Left ventricle myocardium superior (tissue), 1 donor: ENCODE measurements around the gene CHD5. TPM values are rescaled to one million over a fixed set of nuclear protein-coding genes. Genes with fewer than 3 reads are reported as not detected.
"Not testable (repeated sequence)": the region's sequence is repeated elsewhere in the genome, so short reads cannot be mapped to it uniquely, and the experiment has no call there.

Source experiments
- ATAC-seq: fragments of 200-7000 bp; cut with Tn5 transposase; one replicate; pipeline ENCODE4 v1.9.1; 2020; ENCODE audit warnings: mild to moderate bottlenecking, moderate library complexity
- DNase-seq: peaks from one replicate; pipeline ENCODE4 v3.0.0-alpha.2; 2020
- intact Hi-C: fragments of 100-400 bp; cut with micrococcal nuclease; formaldehyde crosslinking; loops from one replicate; pipeline ENCODE4 v1.11.0; 2022
- total RNA-seq: library from RNA; stranded (reverse); fragmentation: NEBNext Ultra II Directional; extraction: Animal tissue kit (Norgen Biotek cat#: 25700); gene quantifications from one replicate; pipeline ENCODE4 v1.2.1, GENCODE V29; 2021
- donor health status: DM: no; HTN: yes; CAD: no; lungs with severe emphysema.

Gene CHD5
- total RNA-seq, 1 donor from 2014 or later, result 0.12 TPM

DNA sequence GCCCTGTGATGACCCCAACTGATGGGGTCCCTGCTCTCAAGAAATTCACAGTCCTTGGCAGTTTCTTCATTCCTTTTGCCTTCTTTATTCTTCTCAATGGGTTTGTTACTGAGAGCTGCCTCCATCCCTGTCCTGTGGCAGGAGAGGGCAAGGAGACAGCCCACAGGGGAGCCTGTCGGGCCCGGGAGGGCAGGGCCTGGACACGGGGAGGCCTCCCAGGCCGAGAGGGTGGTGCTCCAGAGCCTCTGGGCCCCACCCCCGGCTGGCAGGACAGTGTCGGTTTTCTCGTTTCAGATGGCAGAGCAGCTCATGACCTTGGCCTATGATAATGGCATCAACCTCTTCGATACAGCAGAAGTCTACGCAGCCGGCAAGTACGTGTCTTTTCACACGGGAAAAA lies 98.2 kb downstream of the CHD5 start:
- intact Hi-C loops, result no loop called here
- no peak for ATAC-seq
- DNase-seq, result no peak

- intact Hi-C loops, result no loop called here
- DNase-seq (peak; percentile 51), ATAC-seq (peak; percentile 70)
Measured at GRCh38 chr1:6080469-6080868, 99.7 kb downstream of the CHD5 start.

DNA sequence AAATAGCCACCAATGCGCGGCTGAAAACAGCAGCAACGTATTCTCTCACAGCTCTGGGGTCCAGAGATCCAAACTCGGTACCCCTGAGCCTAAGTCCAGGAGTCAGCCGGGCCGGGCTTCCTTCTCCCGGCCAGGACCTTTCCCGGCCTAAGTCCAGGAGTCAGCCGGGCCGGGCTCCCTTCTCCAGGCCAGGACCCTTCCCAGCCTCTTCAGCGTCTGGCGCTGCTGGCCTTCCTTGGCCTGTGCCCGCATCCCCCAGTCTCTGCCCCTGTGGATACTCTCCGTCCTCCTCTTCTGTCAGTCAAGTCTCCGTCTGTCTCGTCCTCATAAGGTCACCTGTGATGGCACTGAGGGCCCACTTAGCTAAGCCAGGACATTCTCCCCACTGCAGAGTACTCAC lies 102.2 kb downstream of the CHD5 start:
- ATAC-seq (no peak), DNase-seq (no peak)
- intact Hi-C loops, result no loop called here

- no peak for DNase-seq
- no peak for ATAC-seq
- intact Hi-C loops, result no loop called here
Measured at GRCh38 chr1:6077506-6077905, 102.6 kb downstream of the CHD5 start.

- intact Hi-C loops, DNase-seq, ATAC-seq: not testable (repeated sequence)
Measured at GRCh38 chr1:6077061-6077460, 103.1 kb downstream of the CHD5 start.

DNA sequence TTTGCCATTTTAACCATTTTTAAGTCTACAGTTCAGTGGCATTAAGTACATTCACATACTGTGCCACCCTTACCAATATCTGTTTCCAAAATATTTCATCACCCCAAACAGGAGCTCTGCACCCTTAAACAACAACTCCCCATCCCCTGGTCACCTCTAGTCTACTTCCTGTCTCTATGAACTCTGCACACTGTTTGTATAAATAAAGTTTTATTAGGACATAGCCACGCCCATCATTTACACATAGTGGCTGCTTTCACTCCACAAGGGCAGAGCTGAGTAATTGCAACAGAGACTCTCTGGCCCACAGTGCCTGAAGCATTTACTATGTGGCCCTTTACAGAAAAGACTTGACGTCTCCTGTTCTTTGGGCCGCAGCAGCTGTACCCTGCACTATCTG lies 104.4 kb downstream of the CHD5 start:
- DNase-seq (no peak), ATAC-seq (no peak)
- intact Hi-C loops, result no loop called here

GRCh38 chr1:6074192-6074901 lies 105.8 kb downstream of the CHD5 start:
- DNase-seq, result no peak
- intact Hi-C loops, result no loop called here
- ATAC-seq, result no peak

DNA sequence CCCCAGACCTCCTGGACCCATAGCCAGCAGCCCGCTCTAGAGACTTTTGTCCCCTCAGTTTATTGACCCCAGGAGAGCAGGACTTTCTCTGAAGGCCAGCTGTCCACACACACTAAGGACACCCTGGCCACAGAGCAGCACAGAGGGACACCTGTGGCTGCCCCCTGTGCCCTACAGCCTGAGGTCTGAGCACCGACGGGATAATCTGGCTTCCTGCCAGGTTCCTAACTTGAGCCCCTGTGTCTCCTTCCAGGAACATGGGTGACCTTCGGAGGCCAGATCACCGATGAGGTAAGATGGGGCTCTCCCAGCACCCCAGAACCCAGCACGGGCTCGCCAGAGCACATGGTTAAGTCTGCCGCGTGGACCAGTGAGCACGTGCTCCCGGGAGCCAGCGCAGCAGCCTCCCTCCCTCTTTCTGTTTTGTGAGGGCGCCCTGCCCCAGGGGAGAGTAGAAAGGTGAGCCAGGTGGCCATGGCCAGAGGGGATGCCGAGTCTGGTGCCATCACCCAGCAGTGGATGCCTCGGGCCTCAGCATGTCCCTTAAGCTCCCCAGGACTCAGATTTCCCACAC lies 106.6 kb downstream of the CHD5 start:
- ATAC-seq (no peak), DNase-seq (no peak)
- intact Hi-C loops, result no loop called here

- intact Hi-C loops, result no loop called here
Measured at GRCh38 chr1:6072774-6073479, 107.2 kb downstream of the CHD5 start.

DNA sequence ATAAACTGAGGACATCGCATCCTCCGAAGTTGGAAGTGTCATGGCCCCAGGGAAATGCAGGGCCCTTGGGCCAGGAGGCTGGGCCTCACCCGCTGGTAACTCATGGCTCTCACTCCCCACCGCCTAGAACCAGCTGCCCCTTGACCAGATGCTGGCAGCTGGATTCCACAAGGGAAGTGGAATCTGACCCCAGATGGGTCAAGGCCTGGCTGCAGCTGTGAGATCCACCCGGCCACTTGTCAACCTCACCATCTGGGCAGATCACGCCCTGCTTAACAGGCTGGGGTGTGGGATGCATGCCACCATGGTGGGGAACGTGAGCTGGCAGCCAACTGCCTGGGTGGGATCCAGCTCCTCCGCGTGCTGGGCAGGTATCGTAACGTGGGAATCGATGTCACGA lies 108.9 kb downstream of the CHD5 start:
- intact Hi-C loops, result no loop called here
- ATAC-seq (no peak), DNase-seq (no peak)

More at GRCh38 chr1:6072774-6073479, 107.2 kb downstream of the CHD5 start:
- ATAC-seq, result no peak
- DNase-seq, result no peak

DNA sequence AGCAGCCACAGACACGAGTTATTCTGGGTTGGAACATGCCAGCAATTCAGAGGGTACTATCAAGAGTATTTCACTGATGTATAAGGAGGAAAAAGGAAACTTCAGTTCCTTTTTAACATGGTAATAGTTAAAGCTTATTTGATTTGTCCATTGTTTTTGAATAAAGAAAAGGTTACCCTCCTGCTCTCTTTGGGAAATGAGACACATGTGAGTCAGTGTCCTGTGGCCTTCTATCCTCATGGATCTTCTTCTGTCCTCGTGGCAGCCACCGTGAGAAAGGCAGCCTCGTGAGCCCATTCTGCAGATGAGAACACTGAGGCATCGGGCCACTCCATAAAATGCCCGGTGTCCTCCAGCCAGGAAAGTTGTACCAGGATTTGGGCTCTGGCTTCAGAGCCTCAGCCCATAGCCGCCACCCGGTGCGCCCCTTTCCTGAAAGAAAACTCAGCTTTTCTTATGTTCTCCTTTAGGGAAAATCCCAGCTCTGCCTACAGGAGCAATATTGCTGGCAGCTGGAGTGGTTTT lies 109.6 kb downstream of the CHD5 start:
- no peak for ATAC-seq
- intact Hi-C loops, result no loop called here
- no peak for DNase-seq

GRCh38 chr1:6069573-6069972 lies 110.5 kb downstream of the CHD5 start:
- no peak for ATAC-seq
- intact Hi-C loops, result no loop called here
- DNase-seq, result no peak

- intact Hi-C loops, result no loop called here
- ATAC-seq (no peak), DNase-seq (no peak)
Measured at GRCh38 chr1:6068932-6069331, 111.2 kb downstream of the CHD5 start.

GRCh38 chr1:6068073-6068472 lies 112.0 kb downstream of the CHD5 start:
- intact Hi-C loops, result no loop called here
- ATAC-seq, result no peak
- no peak for DNase-seq

- ATAC-seq (no peak), DNase-seq (no peak)
- intact Hi-C loops, result no loop called here
Measured at GRCh38 chr1:6066680-6067079, 113.4 kb downstream of the CHD5 start.

DNA sequence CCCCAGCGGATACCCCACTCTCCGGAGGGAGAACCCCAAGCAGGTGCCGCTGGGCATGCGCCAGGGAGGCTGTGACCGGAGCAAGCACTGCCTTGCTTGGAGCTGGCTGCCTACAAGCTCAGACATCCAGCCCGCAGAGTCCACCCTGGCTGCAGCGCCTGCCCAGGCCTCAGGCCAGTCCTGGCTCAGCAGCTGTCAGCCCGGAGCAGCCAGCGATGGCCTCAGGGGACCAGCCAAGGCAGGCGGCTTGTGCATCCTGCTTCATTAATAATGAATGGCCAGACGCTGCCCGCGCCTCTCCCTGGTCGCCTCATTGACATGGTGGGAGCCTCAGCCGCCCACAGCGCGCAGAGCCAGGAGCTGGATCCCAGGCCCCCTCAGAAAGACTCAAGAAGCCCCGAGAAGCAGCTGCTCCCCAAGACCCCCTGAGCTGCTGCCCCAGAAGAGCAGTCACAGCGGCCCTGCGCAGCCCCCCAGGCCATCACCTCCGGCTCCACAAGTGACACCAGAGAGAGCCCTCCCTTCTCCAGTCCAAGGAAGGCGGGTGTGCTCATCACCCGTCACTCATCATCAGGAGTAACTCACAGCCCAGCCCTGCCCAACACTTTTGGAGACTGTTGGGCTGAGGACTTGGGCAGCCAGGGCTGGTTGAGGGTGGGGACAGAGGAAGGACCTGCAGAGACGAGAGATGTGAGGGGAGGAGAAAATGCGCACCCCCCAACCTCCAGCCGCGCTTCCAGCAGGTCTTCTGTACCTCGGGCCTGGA lies 114.8 kb downstream of the CHD5 start:
- DNase-seq (peak; percentile 67), ATAC-seq (peak; percentile 73)
- intact Hi-C loops, result no loop called here

DNA sequence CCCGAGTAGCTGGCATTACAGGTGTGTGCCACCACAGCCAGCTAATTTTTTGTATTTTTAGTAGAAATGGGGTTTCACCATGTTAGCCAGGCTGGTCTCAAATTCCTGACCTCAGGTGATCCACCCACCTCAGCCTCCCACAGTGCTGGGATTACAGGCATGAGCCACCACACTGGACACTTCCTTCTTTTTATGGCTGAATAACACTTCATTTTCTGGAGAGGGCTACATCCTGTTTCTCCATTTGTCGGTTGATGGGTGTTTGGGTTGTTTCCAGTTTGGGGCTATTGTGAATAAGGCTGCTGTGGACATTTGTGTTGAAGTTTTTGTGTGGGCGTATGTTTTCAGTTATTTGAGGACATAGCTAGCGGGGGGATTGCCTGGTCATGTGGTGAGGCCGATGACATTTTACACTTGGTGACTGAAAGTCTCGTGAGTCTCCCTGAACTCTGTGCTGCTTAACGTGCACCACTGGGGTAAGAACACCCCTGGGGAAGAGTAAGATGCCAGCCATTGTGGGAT lies 116.5 kb downstream of the CHD5 start:
- intact Hi-C loops, ATAC-seq, DNase-seq: not testable (repeated sequence)

GRCh38 chr1:6062670-6063069 lies 117.5 kb downstream of the CHD5 start:
- DNase-seq (no peak), ATAC-seq (no peak)
- intact Hi-C loops, result no loop called here

DNA sequence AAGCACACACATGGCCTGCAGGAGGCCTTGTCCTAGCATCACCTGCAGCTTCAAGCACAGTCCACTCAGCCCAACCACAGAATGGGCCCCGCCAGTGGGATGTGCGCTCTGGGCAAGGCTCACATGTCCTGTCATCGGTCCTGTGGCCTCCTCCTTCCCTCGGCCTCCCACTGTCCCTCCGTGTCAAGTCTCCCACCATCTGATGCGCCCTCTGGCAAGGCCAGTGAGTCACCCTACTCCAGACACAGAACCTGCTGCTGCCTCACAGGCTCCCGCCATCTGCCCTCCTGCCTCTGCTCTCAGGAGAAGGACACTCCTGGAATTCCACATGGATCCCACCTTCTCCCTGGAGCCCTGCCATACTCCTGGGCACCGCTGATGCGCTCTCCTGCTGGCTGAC lies 120.3 kb downstream of the CHD5 start:
- DNase-seq, result no peak
- intact Hi-C loops, result no loop called here
- ATAC-seq, result no peak
